Neural progenitor cell (in vitro differentiated cells): ENCODE data around the gene MAN2A1. TPM values are rescaled to one million over a fixed set of nuclear protein-coding genes. Genes with fewer than 3 reads are reported as not detected.

Experiments used
- DNase-seq: peaks from one replicate; pipeline ENCODE4 v3.0.0-alpha.2; 2016; ENCODE audit warnings: low spot score
- H2AFZ ChIP-seq: fragments of 200-600 bp; sonication (generic); replicated peaks from 2 replicates; pipeline ENCODE4 v1.6.1; 2016; ENCODE audit warnings: antibody characterized with exemption
- H3F3A ChIP-seq: fragments of 200-600 bp; sonication (generic); 2 replicates; pipeline ENCODE4 v1.6.1; 2016; ENCODE audit warnings: antibody characterized with exemption, low read depth
- H3K27ac ChIP-seq: fragments of 200-600 bp; sonication (generic); 2 replicates; pipeline ENCODE4 v1.5.1; 2016; ENCODE audit warnings: mild to moderate bottlenecking
- H3K27me3 ChIP-seq: fragments of 200-600 bp; sonication (generic); 2 replicates; pipeline ENCODE4 v1.6.1; 2016; ENCODE audit warnings: mild to moderate bottlenecking, moderate library complexity
- H3K36me3 ChIP-seq: fragments of 200-600 bp; sonication (generic); 2 replicates; pipeline ENCODE4 v1.5.1; 2016
- H3K4me1 ChIP-seq: fragments of 200-600 bp; sonication (generic); 2 replicates; pipeline ENCODE4 v1.6.1; 2016; ENCODE audit warnings: mixed run types
- H3K4me2 ChIP-seq: fragments of 200-600 bp; sonication (generic); 2 replicates; pipeline ENCODE4 v1.6.1; 2016
- H3K4me3 ChIP-seq: fragments of 200-600 bp; sonication (generic); 2 replicates; pipeline ENCODE4 v1.5.1; 2016
- H3K79me2 ChIP-seq: fragments of 200-600 bp; sonication (generic); 2 replicates; pipeline ENCODE4 v1.6.1; 2016; ENCODE audit warnings: low read depth
- H3K9ac ChIP-seq: fragments of 200-600 bp; sonication (generic); 2 replicates; pipeline ENCODE4 v1.6.1; 2016
- H3K9me3 ChIP-seq: fragments of 200-600 bp; sonication (generic); 2 replicates; pipeline ENCODE4 v1.5.1; 2016; ENCODE audit warnings: low read depth
- H4K20me1 ChIP-seq: fragments of 200-600 bp; sonication (generic); 2 replicates; pipeline ENCODE4 v1.6.1; 2016; ENCODE audit warnings: low read depth
- H3K27ac Mint-ChIP-seq: 3 replicates; pipeline ENCODE4 v1.8.0; 2021; ENCODE audit warnings: mixed read lengths
- H3K27me3 Mint-ChIP-seq: 2 replicates; pipeline ENCODE4 v1.8.0; 2022; ENCODE audit warnings: low read depth, mild to moderate bottlenecking, inconsistent platforms, moderate library complexity, mixed read lengths; ENCODE audit not compliant: insufficient read depth
- H3K36me3 Mint-ChIP-seq: 3 replicates; pipeline ENCODE4 v1.8.0; 2021; ENCODE audit warnings: mixed read lengths
- H3K4me1 Mint-ChIP-seq: 3 replicates; pipeline ENCODE4 v1.8.0; 2021; ENCODE audit warnings: mixed read lengths
- H3K4me3 Mint-ChIP-seq: 3 replicates; pipeline ENCODE4 v1.8.0; 2021; ENCODE audit warnings: mild to moderate bottlenecking, moderate library complexity, mixed read lengths
- H3K9me3 Mint-ChIP-seq: 3 replicates; pipeline ENCODE4 v1.8.0; 2020; ENCODE audit warnings: mixed read lengths
- EZH2 ChIP-seq: fragments of 200-600 bp; sonication (generic); IDR thresholded peaks from 2 replicates; pipeline ENCODE4 v1.6.1; 2017; ENCODE audit warnings: antibody characterized with exemption, mild to moderate bottlenecking, moderate library complexity
- EZH2phosphoT487 ChIP-seq: fragments of 200-600 bp; sonication (generic); IDR thresholded peaks from 2 replicates; pipeline ENCODE4 v1.6.1; 2017; ENCODE audit warnings: antibody characterized with exemption
- total RNA-seq: library from RNA; depleted of rRNA; stranded (reverse); fragments of >200 nt; gene quantifications from 2 replicates; pipeline ENCODE4 v1.2.3, GENCODE V29; 2015; ENCODE audit warnings: low replicate concordance
- TF ChIP-seq, protein P1 (sequence below): fragments of 200-600 bp; sonication (generic); IDR thresholded peaks from 2 replicates; pipeline ENCODE4 v1.5.1; 2017; ENCODE audit warnings: antibody characterized with exemption, mild to moderate bottlenecking

MAN2A1 gene
- total RNA-seq, 1 donor from 2014 or later: 130 TPM

DNA sequence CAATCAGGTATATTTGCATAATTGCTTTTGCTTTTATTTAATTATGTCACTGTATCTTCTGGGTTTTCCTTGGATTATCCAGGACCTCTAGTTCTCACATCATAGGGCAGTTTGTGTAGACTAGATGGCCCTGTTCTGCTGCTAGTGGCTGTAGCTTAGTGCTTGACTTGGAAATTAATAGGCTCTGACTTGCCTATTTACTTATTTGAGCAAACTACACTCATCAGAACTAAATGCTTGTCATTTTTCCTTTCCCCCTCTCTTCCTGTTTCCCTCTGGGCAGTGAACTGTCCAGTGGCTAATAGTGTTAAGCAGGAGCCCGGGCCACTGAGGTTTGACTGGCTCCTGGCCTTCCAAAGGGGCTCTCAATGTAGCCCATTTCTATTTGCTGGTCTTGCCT lies 135.7 kb downstream of the MAN2A1 start:
- no peaks in the 10 kb centered on the region for H3F3A ChIP-seq
- H3K9ac ChIP-seq: no peak overlapping the region
- H3K36me3 ChIP-seq: peaks cover 30% of the 10 kb centered on the region
- Mint-ChIP-seq H3K9me3 (no peaks in the 10 kb centered on the region), H3K36me3 (peaks cover 39% of the 10 kb centered on the region), H3K27me3 (no peaks in the 10 kb centered on the region), H3K27ac (no peak overlapping the region), H3K4me3 (no peak overlapping the region), H3K4me1 (no peaks in the 10 kb centered on the region)
- no peak overlapping the region for H2AFZ ChIP-seq
- no peak for DNase-seq
- no peaks in the 10 kb centered on the region for H4K20me1 ChIP-seq
- H3K4me1 ChIP-seq: no peaks in the 10 kb centered on the region
- no peaks in the 10 kb centered on the region for H3K9me3 ChIP-seq
- TF ChIP-seq EZH2phosphoT487 (no peak), EZH2 (no peak)
- TF ChIP-seq, protein P1, sequence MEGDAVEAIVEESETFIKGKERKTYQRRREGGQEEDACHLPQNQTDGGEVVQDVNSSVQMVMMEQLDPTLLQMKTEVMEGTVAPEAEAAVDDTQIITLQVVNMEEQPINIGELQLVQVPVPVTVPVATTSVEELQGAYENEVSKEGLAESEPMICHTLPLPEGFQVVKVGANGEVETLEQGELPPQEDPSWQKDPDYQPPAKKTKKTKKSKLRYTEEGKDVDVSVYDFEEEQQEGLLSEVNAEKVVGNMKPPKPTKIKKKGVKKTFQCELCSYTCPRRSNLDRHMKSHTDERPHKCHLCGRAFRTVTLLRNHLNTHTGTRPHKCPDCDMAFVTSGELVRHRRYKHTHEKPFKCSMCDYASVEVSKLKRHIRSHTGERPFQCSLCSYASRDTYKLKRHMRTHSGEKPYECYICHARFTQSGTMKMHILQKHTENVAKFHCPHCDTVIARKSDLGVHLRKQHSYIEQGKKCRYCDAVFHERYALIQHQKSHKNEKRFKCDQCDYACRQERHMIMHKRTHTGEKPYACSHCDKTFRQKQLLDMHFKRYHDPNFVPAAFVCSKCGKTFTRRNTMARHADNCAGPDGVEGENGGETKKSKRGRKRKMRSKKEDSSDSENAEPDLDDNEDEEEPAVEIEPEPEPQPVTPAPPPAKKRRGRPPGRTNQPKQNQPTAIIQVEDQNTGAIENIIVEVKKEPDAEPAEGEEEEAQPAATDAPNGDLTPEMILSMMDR: no peak
- no peak overlapping the region for H3K4me3 ChIP-seq
- no peaks in the 10 kb centered on the region for H3K27me3 ChIP-seq
- H3K27ac ChIP-seq: no peak overlapping the region
- H3K4me2 ChIP-seq: no peak overlapping the region
- H3K79me2 ChIP-seq: no peaks in the 10 kb centered on the region

DNA sequence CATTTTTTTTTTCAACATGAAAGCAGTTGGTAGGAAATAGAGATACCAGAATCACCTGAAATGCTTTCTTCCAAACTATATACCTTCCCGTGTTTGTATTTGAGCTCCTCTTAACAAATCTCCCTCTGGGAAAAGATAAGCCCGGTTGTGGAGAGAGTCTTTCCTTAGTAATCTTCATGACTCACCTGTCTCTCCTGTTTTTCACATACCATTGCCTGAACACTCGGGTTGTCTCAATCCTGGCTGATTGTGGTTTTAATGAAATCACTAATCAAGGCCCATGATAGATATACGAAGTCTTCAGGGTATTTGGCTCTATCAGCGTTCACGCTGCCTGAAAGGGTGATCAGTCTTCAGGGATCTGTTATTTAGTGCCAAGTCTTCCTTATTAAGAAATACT lies 136.7 kb downstream of the MAN2A1 start:
- H3K36me3 Mint-ChIP-seq: peaks cover 36% of the 10 kb centered on the region
- Histone ChIP-seq H2AFZ (no peak overlapping the region), H3F3A (no peaks in the 10 kb centered on the region)

DNA sequence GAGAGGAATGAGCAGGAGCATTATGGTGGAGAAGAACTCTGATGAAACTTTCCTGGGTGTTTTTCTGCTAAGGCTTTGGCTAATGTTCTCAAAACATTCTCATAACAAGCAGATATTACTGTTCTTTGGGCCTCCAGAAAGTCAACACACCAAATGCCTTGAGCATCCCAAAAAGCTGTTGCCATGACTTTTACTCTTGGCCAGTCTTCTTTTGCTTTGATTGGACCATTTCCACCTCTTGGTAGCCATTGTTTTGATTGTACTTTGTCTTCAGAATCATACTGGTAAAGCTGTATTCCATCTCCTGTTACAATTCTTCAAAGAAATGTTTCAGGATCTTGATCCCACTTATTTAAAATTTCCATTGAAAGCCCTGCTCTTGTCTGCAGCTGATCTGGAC lies 139.6 kb downstream of the MAN2A1 start:
- Histone ChIP-seq H3K9ac (no peak overlapping the region), H3K79me2 (no peaks in the 10 kb centered on the region), H3K4me2 (no peak overlapping the region), H3K4me1 (no peaks in the 10 kb centered on the region), H3K36me3 (peaks cover 24% of the 10 kb centered on the region), H3K27me3 (no peaks in the 10 kb centered on the region), H3K4me3 (no peak overlapping the region), H2AFZ (no peak overlapping the region), H3K9me3 (no peaks in the 10 kb centered on the region), H3K27ac (no peak overlapping the region), H4K20me1 (no peaks in the 10 kb centered on the region), H3F3A (no peaks in the 10 kb centered on the region)
- H3K4me1 Mint-ChIP-seq: no peaks in the 10 kb centered on the region
- no peak overlapping the region for H3K4me3 Mint-ChIP-seq
- DNase-seq: no peak
- H3K27ac Mint-ChIP-seq: no peak overlapping the region
- TF ChIP-seq, protein P1: no peak
- TF ChIP-seq EZH2 (no peak), EZH2phosphoT487 (no peak)
- peaks cover 38% of the 10 kb centered on the region for H3K36me3 Mint-ChIP-seq
- peaks cover 9% of the 10 kb centered on the region for H3K9me3 Mint-ChIP-seq
- H3K27me3 Mint-ChIP-seq: no peaks in the 10 kb centered on the region

More for the DNA sequence above, 136.7 kb downstream of the MAN2A1 start:
- Mint-ChIP-seq H3K27me3 (no peaks in the 10 kb centered on the region), H3K9me3 (no peaks in the 10 kb centered on the region), H3K27ac (no peak overlapping the region), H3K4me1 (no peaks in the 10 kb centered on the region), H3K4me3 (no peak overlapping the region)
- TF ChIP-seq EZH2 (no peak), EZH2phosphoT487 (no peak)
- TF ChIP-seq, protein P1: no peak
- Histone ChIP-seq H3K9me3 (no peaks in the 10 kb centered on the region), H3K36me3 (peaks cover 32% of the 10 kb centered on the region), H3K27ac (no peak overlapping the region), H3K4me3 (no peak overlapping the region), H3K9ac (no peak overlapping the region), H3K4me2 (no peak overlapping the region), H4K20me1 (no peaks in the 10 kb centered on the region), H3K79me2 (no peaks in the 10 kb centered on the region), H3K27me3 (no peaks in the 10 kb centered on the region), H3K4me1 (no peaks in the 10 kb centered on the region)
- DNase-seq: no peak
